ELF-1 (cell line): ENCODE data around the gene EPHA2.
"Not testable (repeated sequence)": the region's sequence is repeated elsewhere in the genome, so short reads cannot be mapped to it uniquely, and the experiment has no call there.

Source experiments
- DNase-seq: peaks from one replicate; pipeline ENCODE4 v3.0.0-alpha.2; 2016; ENCODE audit warnings: low read depth, low spot score

EPHA2 gene

DNA sequence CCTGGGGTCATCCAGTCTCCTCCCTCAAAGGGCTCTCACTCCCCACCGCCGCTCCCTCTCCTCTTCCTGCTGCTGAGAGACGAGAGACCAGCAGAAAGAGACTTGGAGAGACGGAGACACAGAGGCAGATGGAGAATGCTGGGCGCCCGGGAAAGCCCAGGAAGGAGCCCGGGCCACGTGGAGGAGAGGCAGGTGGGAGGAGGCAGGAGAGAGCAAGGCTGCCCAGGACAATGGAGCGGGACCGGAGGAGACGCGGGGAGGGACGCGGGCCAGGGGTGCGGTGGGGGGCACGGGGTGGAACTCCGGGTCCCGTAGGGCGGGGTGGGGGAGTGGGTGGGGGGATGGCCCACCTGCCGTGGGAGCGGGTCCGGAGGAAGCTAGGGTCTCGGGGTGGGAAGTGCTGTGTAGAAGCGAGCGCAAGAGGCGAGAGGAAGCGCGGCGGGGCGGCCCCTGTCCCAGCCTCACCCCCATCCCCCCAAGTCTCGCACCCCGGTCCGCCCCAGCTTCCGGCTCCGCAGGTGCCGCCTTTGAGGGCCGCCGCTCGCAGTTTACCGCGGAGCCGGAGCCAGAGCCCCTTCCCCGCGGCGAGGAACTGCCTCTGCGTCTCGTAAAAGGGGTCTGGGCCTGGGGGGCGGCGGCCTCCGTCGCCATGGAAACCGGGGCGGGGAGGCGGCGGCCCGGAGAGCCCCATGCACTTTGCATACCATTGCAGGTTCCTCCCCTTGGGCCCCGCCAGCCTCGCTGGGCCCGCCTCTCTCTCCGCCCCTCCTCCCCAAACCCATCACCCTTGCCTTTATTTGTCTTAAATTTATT, 11.7 kb upstream of the EPHA2 start:
- DNase-seq = peak; percentile 93

DNA sequence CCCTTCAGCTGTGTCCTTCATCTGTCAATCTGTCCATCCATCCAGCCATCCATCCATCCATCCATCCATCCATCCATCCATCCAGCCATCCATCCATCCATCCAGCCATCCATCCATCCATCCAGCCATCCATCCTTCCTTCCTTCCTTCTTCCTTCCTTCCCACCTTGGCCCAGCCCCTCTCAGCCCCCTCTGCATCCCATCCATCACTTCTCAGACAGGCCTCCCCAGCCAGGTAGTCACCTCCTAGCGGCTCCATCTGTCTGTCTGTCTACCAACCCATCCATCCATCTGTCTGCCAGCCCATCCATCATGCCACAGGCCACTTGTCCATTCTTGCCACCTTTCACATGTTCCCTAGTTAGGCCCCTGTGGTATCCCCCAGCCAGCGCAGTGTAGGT, 10.2 kb upstream of the EPHA2 start:
- no peak for DNase-seq

DNA sequence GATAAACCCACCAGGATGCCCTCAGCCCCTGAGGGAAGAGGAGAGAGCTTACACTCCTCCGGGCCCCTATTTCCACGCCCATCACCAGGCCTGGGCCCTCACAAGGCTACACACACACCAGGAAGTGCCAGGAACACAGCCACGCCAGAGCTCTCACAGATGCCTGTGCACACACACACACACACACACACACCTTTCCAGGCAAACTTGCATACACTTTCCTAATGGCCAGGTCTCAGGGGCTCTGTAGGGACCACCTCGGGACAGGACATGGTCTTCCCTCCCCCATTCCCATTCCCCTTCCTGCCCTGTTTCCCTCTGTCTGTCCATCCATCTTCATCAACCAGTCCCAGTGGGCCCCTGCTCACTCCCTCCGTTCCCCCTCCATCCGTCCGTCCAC, 9.7 kb upstream of the EPHA2 start:
- DNase-seq = no peak

DNA sequence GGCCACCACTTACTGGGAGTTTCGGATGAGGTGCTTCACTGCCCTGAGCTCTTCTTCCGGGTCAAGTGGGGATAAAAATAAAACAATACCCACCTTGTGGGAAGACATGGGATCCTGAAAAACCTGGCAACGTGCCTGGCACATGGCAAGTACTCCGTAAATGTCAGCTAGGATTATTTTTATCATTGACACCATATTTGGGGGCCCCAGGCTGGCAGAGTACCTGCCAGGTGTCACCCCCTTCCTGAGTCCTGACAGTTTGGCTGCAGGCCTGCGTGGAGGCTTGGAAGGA, 9.2 kb upstream of the EPHA2 start:
- DNase-seq = no peak

DNA sequence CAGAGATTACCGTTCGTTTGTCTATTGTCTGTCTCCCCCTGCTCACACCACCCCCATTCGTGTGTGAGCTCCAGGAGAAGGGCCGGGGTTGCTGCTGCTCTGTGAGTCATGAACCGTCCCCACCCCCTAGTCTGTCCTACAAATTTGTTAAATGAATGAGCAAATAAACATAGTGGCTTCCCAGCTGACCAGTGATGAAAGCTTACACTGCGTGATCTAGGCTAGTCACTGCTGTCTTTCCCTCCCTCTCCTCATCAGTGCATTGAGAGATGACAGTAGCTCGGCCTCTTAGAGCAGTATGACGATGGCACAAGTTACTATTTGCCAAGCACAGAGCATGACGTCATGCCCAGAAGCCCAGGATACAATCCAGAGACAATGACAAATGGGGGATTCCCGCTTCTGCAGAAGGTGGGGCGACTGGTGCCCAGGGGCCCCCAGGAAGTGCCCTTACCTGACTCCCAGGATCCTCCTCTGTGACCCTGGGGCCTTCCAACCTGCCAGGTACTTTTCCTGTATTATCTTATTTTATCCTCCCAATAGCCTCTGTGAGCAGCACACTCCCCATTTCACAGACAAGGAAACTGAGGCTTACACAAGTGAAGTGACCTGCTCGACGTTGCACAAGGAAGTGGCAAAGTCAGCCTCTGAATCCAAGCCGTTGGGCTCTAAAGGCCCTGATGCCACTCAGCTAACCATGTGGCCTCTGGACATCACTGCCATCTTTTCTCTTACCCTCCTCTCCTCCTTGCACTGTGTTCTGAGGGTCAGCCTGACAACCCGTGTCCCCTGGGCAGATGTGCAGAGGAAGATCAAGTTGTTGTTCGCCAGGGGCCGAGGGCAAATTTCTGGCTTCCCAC, 8.6 kb upstream of the EPHA2 start:
- DNase-seq = no peak

DNA sequence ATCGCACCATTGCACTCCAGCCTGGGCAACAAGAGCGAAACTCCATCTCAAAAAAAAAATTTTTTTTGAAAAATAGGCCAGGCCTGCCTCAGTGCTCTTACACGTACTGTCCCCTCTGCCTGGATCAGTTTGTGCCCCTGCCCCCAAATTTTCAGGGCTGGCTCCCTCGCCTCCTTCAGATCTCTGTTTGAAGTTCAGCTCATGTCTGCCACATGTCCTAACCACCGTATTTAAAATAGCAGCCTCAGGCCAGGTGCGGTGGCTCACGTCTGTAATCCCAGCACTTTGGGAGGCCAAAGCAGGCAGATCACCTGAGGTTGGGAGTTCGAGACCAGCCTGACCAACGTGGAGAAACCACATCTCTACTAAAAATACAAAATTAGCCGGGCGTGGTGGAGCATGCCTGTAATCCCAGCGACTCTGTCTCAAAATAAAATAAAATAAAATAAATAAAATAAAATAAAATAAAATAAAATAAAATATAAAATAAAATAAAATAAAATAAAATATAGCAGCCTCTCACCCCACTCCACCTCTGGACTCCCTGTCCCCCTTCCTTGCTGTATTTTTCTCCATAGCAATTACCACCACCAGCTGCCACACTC, 7.8 kb upstream of the EPHA2 start:
- DNase-seq = not testable (repeated sequence)

DNA sequence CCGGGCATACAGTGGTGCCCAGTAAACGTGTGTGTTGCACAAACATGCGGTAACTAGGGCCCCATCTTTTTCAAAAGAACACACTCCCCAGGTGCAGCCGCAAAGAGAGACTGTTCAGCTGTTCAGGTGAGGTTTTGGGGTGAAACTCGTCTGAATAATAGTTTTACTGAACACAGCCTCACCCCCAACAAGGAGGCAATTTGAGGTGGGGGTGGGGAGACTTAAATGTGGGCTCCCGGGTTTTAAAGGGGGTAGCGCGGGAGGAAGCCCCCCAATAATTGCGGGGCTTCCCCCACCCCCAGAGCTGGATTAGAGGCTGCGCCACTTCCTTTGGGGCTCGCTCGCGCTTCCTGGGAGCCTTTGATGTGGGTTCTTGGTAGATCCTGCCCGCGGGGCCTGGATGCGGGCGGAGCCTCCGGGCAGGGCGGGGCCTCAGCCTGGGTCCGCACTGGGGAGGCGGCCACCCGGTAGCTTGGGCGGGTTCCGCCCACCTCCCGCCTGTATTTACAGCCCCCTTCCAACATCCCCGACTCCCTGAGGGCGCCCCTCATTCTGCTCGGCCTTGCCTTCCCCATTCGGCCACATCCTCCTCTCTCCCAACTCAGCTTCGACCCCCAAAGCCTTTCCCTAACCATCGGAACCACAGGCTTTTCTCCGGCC, 6.4 kb upstream of the EPHA2 start:
- peak; percentile 88 for DNase-seq

DNA sequence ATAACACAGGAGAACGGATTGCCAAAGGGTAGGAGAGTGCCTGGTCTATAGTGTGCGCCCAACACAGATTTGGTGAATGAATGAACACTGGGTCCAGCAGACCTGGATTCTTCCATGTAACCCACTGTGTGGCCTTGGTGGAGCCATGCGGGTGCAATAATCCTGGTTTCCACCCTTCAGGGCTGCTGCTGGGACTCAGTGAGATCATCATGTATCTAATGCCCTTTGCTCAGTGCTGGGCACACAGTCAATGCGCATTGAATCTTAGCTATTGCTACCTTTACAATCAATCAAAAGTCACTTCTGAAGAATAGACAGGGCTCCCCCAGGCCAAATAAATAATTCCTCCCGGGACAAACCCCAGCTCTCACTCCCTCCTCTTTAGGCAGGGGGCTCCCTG, 5.8 kb upstream of the EPHA2 start:
- DNase-seq = no peak

DNA sequence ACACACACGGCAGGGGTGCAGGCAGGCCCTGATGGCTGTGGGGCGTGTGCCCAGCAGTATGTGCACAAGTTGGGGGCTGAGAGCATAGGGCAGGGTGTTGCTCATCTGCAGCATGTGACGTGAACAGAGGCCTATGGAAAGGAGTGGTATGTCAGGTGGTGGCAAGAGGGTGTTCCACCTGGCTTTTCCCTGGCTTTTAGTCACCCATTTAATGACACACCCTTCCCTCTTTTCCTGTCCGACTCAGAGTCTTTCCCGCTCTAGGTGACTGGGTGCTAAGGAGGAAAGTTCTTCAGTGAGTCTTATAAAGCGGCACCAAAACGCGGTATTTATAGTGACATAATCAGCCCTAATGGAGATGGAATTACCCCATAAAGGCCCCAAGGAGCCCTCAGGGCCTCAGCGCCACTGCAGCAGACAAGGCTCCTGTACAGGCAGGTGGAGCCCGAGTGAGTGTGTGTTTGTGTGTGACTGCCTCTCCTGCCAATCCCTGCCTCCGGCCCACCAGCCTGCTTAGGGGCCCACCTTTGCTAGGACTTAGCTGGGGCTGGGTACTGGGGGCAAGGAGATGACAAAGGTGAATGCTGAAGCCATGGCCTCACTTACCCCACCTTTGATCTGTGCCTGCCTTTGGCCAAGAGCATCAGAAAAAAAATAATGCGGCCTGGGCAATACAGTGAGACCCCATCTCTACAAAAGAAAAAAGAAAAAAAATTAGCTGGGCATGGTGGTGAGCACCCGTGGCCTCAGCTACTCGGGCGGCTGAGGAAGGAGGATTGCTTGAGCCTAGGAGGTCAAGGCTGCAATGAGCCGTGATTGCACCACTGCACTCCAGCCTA, 3.3 kb upstream of the EPHA2 start:
- no peak for DNase-seq

DNA sequence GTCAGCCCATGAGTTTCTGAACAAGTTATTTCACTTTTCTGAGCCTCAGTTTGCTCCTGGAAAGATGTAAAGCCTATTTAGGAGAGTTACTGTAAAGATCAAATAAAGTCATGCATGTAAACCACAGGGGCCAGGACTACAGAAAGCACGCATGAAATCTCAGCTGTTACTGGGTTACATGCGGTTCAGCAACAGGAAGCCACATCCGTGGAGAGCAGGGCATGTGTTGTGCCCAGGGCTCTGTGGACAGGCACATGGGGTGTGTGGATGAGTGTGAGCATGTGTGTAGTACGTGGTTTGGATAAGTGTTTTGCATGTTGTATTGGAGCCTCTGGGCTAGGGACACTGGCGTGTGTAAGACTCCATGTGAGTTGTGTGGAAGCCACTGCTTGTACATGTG, 2.2 kb upstream of the EPHA2 start:
- DNase-seq = no peak

DNA sequence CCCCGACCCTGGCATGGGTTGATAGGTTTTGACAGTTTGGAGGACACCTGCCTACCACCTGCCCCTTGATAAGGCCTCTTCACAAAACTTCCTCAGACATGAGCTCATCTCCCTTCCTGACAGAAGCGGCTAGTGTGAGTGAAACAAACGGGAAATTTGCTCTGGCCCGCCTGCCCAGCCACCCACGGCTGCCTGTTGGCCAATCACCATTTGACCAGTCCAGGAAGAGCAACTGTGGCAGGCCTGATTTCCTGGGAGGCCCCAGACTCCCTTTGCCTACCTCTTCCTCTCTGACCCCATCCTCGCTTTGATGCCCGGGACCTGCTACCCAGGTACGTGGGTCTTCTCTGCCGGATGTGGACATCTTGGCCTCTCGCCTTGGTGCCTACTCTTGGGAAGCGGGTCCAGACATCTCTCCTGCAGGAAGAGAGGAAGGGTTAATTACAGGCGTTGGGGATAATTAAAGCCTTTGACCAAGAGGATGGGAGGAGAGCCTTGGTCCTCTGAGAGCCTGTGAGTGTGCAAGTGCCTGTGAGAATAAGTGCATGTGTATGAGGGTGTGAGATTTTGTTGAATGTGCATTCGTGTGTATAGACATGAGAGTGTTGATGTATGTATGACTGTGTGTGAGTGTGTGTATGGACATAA, 1.1 kb upstream of the EPHA2 start:
- DNase-seq = no peak

DNA sequence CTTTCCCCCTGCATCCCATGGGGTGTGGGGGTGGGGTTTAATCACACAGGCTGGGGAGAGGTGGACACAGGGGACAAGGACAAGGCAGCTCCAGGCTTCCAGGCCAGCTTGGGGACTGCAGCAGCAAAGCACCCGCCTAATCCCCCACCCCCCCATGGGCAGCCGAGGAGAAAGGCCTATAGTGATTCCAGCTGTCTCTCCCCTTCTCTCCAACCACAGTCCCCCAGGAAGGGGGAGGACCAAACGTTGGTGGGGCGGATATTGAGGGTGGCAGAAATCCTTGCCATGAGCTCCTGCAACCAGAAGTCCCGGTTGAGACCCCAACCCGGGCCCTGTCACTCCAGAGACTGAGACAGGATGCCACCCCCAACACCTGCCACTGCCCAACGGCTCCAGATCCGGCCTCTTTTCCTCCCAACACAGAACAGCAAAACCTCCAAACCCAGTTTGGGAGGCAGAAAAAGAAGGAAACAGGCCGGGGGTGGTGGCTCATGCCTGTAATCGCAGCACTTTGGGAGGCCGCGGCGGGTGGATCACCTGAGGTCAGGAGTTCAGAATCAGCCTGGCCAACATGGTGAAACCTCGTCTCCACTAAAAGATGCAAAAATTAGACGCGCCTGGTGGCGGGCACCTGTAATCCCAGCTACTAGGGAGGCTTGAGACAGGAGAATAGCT, 1.7 kb downstream of the EPHA2 start:
- no peak for DNase-seq

DNA sequence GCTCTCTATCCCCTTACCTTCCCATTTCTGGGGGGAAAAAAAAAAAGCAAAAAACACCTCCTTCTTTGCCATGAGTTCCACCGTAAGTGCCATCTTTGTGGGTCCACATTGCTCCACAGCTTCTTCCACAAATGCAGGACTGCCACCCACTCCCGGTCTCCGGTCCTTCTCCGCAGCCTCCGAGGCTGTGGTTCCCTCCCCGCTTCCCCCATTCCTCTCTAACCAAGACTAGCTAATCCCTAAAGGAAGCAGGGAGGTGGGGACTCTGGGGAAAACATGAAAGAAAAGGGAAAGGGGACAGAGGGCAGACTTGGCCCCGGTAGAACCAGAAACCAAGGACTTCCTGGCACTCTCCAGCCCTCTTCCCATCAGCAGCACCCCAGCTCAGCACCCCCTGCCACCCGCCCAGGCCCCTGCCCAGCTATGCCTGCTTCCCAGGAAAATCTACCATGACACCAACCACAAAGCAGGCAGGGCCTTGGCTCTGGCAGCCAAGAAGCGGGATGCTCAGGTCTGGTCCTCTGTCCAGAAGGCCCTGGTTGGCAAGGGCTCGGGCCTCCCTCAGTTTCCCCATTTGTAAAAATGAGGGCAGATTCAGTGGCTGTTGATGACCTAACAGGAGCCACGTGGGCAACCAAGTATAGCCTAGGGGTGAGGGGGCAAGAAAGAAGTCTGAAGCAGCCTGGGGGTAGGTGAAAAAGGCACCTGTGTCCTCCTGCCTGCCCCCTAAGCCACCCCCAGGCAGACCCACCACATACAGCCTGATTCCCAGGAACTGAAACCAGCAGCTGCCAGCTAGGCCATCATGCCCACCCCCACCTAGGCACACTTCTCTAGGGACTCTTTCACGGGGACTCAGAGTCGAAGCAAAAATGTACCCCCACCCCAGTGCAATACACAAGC, 2.5 kb downstream of the EPHA2 start:
- no peak for DNase-seq

DNA sequence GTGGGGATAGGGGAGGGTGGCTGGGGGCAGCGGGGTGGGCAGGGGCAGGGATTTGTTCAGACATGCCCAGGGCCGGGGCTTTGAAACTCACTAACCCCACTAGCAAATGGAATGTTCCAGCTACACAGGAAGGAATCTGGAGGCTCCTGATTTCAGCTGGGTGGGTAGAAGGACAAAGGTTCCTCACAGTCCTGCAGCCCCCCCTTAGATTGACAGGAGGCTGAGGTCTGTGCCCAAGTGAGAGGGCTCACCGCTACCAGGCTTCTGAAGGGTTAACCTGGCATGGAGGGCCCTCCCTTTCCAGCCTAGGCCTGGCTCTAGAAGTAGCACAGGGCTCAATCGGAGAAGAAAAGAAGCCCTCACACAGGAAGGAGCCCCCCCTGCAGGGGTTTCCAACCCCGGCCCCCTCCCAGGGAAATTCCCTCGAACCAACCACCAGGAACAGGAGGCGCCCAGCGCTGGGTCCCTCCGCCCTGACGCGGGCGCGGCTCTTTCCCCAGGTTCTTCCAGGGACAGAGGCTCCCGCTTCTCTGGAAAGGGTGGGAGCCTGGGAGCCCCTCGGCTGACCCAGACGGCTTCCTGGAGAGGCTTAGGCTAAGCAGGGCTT, 3.3 kb downstream of the EPHA2 start:
- DNase-seq = peak; percentile 60

DNA sequence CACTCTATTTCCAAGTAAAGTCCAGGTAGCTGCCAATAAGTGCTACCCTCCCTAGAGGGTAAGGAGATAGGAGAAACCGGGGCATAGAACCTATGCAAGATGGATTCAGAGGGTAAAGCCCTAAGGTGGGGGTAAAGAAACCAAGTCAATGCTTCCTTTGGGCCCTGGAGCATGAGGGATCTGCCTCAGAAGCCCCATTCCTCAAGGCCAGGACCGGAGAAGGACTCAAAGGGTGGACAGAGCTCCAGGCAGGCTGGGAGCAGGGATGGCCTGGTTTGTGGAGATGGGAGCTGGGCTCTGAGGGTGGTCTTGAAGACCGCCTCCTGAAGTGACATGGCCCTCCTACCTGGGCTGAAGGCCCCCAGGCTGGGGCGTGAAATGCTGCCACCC, 3.9 kb downstream of the EPHA2 start:
- no peak for DNase-seq

DNA sequence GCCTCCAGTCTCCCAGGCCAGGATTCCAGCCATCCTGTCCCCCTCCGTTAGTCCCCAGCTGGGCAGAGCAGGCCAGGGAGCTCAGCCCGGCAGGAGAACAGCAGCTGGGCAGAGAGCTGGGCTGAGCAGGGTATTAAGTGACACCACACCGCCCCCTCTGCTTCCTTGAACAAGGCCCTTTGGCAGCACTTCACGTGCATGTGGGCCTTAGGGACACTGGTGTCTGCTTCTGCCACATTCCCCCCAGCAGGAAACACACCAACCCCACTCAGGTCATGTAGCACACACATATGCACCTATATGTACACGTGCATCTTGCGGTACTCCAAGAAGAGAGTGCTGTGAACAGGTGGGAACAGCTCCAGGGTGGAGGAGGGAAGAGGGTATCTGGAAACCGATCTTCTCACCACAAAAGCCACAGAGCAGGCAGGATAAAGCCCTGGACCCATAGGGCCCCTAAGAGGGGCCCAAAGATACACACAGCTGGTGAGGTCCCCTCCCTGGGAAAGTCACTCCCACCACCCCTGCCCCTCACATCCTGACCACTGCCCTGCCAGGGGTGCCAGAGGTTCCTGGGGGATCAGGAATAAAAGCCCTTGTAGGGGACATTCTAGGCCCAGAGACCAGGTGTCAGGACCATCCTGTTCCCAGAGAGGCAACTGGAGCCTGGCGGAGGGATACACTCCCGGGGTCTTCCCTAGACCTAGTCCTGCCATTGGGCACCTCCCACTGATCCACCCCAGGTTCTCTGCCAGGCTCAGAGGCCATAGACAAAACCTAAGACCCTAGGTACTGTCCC, 4.5 kb downstream of the EPHA2 start:
- no peak for DNase-seq

DNA sequence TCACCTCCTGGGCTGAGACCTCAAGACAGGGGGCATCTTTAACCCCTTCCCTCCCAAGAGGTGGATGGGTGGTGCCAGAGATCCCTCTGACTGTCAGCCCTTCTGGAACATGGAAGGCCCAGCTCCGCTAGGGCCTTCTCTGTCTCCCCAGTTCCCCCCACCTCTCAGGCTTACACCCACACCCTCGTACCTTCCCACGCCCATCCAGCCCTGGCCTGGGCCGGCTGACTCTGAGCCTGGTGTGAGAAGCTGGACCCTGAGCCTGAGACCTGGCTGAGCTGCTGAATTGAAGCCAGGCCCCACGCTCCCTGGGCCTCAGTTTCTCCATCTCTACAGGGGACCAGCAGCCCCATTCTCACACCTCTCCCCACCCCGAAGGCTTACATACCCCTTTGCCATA, 5.4 kb downstream of the EPHA2 start:
- DNase-seq = no peak
